Coronary artery (tissue), 2 donors: ENCODE measurements around the gene HHAT.
"Not testable (repeated sequence)": the region's sequence is repeated elsewhere in the genome, so short reads cannot be mapped to it uniquely, and the experiment has no call there.

Experiments
- DNase-seq: peaks from one replicate; pipeline ENCODE4 v3.0.0-alpha.2; 2017; ENCODE audit warnings: low spot score
- H3K27ac ChIP-seq, 2 donors: fragments of 200-600 bp; sonication (generic); one replicate each; pipeline ENCODE4 v1.5.1; 2016 to 2019
- H3K4me3 ChIP-seq: fragments of 200-600 bp; sonication (generic); 2 replicates; pipeline ENCODE4 v1.5.1; 2016; ENCODE audit warnings: mild to moderate bottlenecking, moderate library complexity
- TF ChIP-seq, protein P1 (sequence below): fragments of 200-600 bp; sonication (generic); IDR thresholded peaks from one replicate; pipeline ENCODE4 v1.5.1; 2019; ENCODE audit warnings: antibody characterized with exemption

HHAT gene

GRCh38 chr1:210400043-210400840 is 71.5 kb downstream of the HHAT start:
- TF ChIP-seq, protein P1, sequence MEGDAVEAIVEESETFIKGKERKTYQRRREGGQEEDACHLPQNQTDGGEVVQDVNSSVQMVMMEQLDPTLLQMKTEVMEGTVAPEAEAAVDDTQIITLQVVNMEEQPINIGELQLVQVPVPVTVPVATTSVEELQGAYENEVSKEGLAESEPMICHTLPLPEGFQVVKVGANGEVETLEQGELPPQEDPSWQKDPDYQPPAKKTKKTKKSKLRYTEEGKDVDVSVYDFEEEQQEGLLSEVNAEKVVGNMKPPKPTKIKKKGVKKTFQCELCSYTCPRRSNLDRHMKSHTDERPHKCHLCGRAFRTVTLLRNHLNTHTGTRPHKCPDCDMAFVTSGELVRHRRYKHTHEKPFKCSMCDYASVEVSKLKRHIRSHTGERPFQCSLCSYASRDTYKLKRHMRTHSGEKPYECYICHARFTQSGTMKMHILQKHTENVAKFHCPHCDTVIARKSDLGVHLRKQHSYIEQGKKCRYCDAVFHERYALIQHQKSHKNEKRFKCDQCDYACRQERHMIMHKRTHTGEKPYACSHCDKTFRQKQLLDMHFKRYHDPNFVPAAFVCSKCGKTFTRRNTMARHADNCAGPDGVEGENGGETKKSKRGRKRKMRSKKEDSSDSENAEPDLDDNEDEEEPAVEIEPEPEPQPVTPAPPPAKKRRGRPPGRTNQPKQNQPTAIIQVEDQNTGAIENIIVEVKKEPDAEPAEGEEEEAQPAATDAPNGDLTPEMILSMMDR, result no peak
- no peak for DNase-seq
- H3K4me3 ChIP-seq, result no peak overlapping the region
- no peak overlapping the region for H3K27ac ChIP-seq

- Histone ChIP-seq H3K27ac (no peak overlapping the region), H3K4me3 (no peak overlapping the region)
- no peak for DNase-seq
- TF ChIP-seq, protein P1, result no peak
Observed at GRCh38 chr1:210402560-210402959, 73.9 kb downstream of the HHAT start.

DNA sequence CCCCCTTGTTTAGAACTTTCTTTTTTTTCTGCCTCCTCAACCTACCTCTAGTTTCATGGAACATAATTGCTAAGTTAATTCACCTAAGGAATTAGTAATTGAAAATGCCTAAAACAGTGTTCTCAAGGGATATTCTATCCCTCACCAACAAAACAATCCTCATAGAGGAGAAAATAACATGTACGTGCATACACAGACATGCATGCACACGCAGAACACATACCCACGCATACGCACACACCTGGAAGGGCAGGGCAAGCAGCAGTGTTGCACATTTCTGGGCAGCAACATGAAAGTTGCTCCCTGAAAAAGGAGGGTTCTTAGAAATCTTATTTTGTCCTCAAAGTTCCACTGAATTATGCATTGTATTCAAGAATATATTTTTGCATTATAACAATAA is 76.6 kb downstream of the HHAT start:
- no peak overlapping the region for H3K4me3 ChIP-seq
- H3K27ac ChIP-seq, result no peak overlapping the region
- no peak for DNase-seq
- TF ChIP-seq, protein P1, result no peak

GRCh38 chr1:210406341-210406740 is 77.6 kb downstream of the HHAT start:
- not testable (repeated sequence) for H3K4me3 ChIP-seq, H3K27ac ChIP-seq, DNase-seq

DNA sequence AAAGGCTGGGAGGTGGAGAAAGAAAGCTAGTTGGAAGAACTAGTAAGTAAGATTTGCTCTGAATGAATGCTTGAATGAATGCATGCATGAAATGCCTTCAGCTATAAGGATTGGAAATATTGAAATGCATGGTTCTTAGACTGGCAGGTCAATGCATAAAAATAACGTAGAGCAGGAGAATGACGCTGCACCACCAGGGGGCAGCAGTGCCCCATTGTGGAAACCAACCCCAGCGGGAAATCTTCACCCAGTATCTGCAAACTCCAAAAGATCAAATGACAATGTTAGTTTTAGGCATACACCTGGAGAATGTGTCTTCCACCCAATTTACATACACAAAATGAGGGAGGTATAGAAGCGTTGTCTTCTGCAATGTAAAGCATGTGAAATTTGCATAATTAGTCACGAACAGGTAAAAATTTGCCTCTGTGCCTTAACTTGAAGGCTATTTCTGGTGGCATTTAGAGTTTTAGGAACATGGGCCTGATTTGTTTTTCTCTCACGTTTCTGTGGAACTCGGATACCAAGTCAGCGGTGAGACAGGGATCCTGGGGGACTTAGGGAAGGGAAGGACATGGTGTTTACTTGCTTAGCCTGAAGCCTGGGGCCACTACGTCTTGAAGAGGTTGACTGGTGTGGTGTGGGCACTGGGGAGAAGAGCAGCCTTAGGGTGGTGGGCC is 78.6 kb downstream of the HHAT start:
- DNase-seq, result no peak
- H3K27ac ChIP-seq, result no peak overlapping the region
- H3K4me3 ChIP-seq, result no peak overlapping the region
- TF ChIP-seq, protein P1, result peak; percentile 90

DNA sequence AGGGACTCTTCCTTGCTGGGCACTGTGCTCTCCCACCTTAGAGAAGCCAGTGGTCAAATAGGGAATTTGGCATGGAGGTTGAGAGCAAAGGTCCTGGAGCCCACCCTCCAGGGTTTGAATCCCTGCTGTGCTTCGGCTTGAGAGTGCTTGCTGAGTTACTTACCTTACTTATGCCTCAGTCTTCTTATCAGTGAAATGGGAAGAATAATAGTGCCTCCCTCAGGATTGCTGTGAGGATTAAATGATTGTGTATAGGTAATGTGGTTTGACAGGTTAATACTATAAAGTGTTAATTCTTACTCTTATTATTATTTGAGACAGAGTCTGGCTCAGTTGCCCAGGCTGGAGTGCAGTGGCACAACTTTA is 79.2 kb downstream of the HHAT start:
- TF ChIP-seq, protein P1, result no peak
- no peak for DNase-seq
- H3K4me3 ChIP-seq, result no peak overlapping the region

GRCh38 chr1:210412240-210412639 is 83.5 kb downstream of the HHAT start:
- H3K27ac ChIP-seq, result no peak overlapping the region
- H3K4me3 ChIP-seq, result no peak overlapping the region
- TF ChIP-seq, protein P1, result no peak
- DNase-seq, result no peak

More for the DNA sequence above, 79.2 kb downstream of the HHAT start:
- no peak overlapping the region for H3K27ac ChIP-seq
